MCF 10A (cell line): ENCODE data around the gene TBC1D14. TPM values are rescaled to one million over a fixed set of nuclear protein-coding genes. Genes with fewer than 3 reads are reported as not detected.

ENCODE experiments used
- BruUV-seq: library from RNA; stranded (reverse); fragments of 400-500 nt; replicated peaks from 2 replicates; lab custom pipeline; 2021; lab: Mats Ljungman, UMichigan
- CTCF ChIA-PET: fragments of 300-600 bp; sonication (Branson Sonifier 250); formaldehyde crosslinking; extraction: SDS; loops from one replicate; lab custom pipeline; 2021; ENCODE audit warnings: antibody characterized with exemption, inconsistent platforms; lab: Yijun Ruan, JAX
- POLR2A ChIA-PET: fragments of 300-600, 350-650 bp; sonication (Branson Sonifier 250); formaldehyde crosslinking; extraction: SDS; loops from one replicate; lab custom pipeline; 2020; ENCODE audit warnings: antibody characterized with exemption, inconsistent platforms; lab: Yijun Ruan, JAX
- DNase-seq: peaks from one replicate; pipeline ENCODE4 v3.0.0-alpha.2; 2018; ENCODE audit not compliant: unreplicated experiment
- H3K27ac Mint-ChIP-seq: one replicate; pipeline ENCODE4 v1.8.0; 2022; ENCODE audit warnings: mild to moderate bottlenecking, low read depth, mixed read lengths; ENCODE audit not compliant: unreplicated experiment
- H3K27me3 Mint-ChIP-seq: one replicate; pipeline ENCODE4 v1.8.0; 2022; ENCODE audit warnings: mixed read lengths; ENCODE audit not compliant: insufficient read depth, unreplicated experiment
- H3K36me3 Mint-ChIP-seq: one replicate; pipeline ENCODE4 v1.8.0; 2022; ENCODE audit warnings: mild to moderate bottlenecking, moderate library complexity, mixed read lengths; ENCODE audit not compliant: insufficient read depth, unreplicated experiment
- H3K4me1 Mint-ChIP-seq: one replicate; pipeline ENCODE4 v1.8.0; 2022; ENCODE audit warnings: mixed read lengths; ENCODE audit not compliant: insufficient read depth, unreplicated experiment
- H3K4me3 Mint-ChIP-seq: one replicate; pipeline ENCODE4 v1.8.0; 2022; ENCODE audit warnings: mild to moderate bottlenecking, moderate library complexity, mixed read lengths; ENCODE audit not compliant: unreplicated experiment
- H3K9me3 Mint-ChIP-seq: one replicate; pipeline ENCODE4 v1.8.0; 2022; ENCODE audit warnings: mixed read lengths; ENCODE audit not compliant: unreplicated experiment
- intact Hi-C: fragments of 100-400 bp; cut with micrococcal nuclease; formaldehyde crosslinking; loops from 2 replicates; pipeline ENCODE4 v1.14.1; 2022
- total RNA-seq: library from RNA; stranded (reverse); gene quantifications from 2 replicates; pipeline ENCODE4 v1.2.3, GENCODE V29; 2022
- TF ChIP-seq, protein P1 (sequence below): fragments of 200-600 bp; IDR thresholded peaks from one replicate; pipeline ENCODE4 v1.8.0; 2022; ENCODE audit warnings: antibody characterized with exemption, mild to moderate bottlenecking; ENCODE audit not compliant: unreplicated experiment

The TBC1D14 gene
- total RNA-seq, 1 experiment from 2014 or later = 55.1 TPM

DNA sequence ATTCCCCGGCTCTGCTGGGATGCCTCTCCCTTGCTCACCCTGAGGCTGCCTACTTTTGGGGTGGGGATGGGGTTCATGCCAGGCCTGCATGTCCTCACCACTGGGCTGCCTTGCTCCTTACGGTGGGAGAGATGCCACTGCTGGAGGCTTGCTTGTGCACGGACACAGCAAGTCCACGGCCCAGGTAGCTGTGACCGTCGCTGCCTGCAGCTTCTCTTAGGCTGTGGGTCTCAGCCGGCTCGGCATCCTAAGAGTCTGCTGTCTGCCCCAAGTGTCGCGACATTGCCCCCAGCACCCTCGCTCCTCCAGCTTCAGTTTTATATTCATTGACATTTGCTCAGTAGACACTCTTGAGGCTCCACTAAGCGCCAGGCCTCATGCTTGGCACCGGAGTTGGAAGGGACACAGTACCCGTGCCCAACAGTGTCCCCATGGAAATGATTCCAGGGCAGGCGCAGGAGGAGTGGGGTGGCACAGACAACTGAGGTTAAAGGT is 58.3 kb downstream of the TBC1D14 start:
- no TSS peak for BruUV-seq
- Mint-ChIP-seq H3K4me1 (peaks cover 5% of the 10 kb centered on the region), H3K36me3 (peaks cover 6% of the 10 kb centered on the region), H3K27me3 (no peaks in the 10 kb centered on the region), H3K4me3 (no peak overlapping the region), H3K27ac (no peak overlapping the region), H3K9me3 (no peaks in the 10 kb centered on the region)
- TF ChIP-seq, protein P1, sequence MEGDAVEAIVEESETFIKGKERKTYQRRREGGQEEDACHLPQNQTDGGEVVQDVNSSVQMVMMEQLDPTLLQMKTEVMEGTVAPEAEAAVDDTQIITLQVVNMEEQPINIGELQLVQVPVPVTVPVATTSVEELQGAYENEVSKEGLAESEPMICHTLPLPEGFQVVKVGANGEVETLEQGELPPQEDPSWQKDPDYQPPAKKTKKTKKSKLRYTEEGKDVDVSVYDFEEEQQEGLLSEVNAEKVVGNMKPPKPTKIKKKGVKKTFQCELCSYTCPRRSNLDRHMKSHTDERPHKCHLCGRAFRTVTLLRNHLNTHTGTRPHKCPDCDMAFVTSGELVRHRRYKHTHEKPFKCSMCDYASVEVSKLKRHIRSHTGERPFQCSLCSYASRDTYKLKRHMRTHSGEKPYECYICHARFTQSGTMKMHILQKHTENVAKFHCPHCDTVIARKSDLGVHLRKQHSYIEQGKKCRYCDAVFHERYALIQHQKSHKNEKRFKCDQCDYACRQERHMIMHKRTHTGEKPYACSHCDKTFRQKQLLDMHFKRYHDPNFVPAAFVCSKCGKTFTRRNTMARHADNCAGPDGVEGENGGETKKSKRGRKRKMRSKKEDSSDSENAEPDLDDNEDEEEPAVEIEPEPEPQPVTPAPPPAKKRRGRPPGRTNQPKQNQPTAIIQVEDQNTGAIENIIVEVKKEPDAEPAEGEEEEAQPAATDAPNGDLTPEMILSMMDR = no peak
- POLR2A ChIA-PET = interaction anchor here (1.6 kb wide), 1 partner anchor 100 kb away, joined by 5 read pairs; the partner anchor contains the start of gene GRPEL1
- intact Hi-C loops = no loop called here
- DNase-seq = no peak
- CTCF ChIA-PET = interaction anchor here (0.7 kb wide), 1 partner anchor 679 kb away, joined by 3 read pairs; no protein-coding TSS in a partner anchor

- POLR2A ChIA-PET = no interaction called here
These were observed 58.9 kb downstream of the TBC1D14 start for GRCh38 chr4:6968496-6968895.

DNA sequence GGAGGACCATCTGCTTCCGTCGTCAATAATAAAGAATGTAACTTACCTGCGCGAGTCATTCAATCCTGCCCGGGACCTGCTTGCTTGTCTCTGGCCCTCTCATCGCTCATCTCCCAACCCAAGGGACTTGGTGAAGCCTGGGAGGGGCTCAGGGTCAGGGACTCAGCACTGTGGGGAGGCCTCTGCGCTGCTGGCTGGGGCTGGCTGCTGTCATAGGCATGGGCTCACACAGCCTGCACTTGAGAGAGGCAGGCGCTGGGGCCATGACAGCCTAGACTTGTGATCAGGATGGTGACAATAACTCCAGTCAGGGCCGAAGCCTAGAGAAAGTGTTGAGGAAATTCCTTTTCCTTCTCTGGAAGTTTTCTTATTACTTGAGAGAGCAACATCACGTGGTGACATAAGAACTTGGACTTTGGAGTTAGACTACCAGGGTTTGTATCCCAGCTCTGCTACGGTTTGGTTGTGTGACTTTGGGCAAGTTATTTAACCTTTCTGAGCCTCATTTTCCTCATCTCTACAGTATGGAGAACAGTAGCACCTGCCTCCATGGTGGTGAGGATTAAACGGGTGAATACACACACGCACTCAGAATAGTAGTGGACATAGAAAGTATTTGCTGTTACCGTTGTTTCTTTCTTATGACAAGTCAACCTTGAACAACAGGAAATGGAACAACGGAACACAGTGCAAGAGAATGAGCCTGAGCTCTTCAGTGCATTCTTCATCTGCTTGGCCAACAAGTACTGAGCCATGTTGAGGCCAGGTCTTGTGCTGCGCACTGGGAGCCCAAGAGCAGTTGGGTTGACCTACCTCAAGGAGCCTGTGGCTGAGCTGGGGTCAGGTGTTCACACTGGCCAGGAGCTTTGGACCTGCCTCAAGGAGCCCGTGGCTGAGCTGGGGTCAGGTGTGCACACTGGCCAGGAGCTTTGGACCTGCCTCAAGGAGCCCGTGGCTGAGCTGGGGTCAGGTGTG is 60.5 kb downstream of the TBC1D14 start:
- CTCF ChIA-PET = interaction anchor here (0.6 to 0.7 kb wide), 2 partner anchors 24 to 63 kb away, joined by 3 read pairs; no protein-coding TSS in a partner anchor

More at GRCh38 chr4:6968496-6968895, 58.9 kb downstream of the TBC1D14 start:
- CTCF ChIA-PET = interaction anchor here (0.7 kb wide), 1 partner anchor 679 kb away, joined by 3 read pairs; no protein-coding TSS in a partner anchor
- H3K4me3 Mint-ChIP-seq = no peak overlapping the region
- no peaks in the 10 kb centered on the region for H3K27me3 Mint-ChIP-seq
- BruUV-seq = no TSS peak
- H3K4me1 Mint-ChIP-seq = peaks cover 5% of the 10 kb centered on the region
- DNase-seq = no peak
- TF ChIP-seq, protein P1 = no peak
- no peak overlapping the region for H3K27ac Mint-ChIP-seq
- no peaks in the 10 kb centered on the region for H3K9me3 Mint-ChIP-seq
- peaks cover 6% of the 10 kb centered on the region for H3K36me3 Mint-ChIP-seq
- intact Hi-C loops = no loop called here

More for the DNA sequence above, 60.5 kb downstream of the TBC1D14 start:
- no peaks in the 10 kb centered on the region for H3K9me3 Mint-ChIP-seq
- no peaks in the 10 kb centered on the region for H3K4me1 Mint-ChIP-seq
- POLR2A ChIA-PET = interaction anchor here (1.1 kb wide), 1 partner anchor 17 kb away, joined by 3 read pairs; no protein-coding TSS in a partner anchor
- H3K27ac Mint-ChIP-seq = no peak overlapping the region
- no peaks in the 10 kb centered on the region for H3K27me3 Mint-ChIP-seq
- BruUV-seq = no TSS peak
- no peak for DNase-seq
- peaks cover 6% of the 10 kb centered on the region for H3K36me3 Mint-ChIP-seq
- TF ChIP-seq, protein P1 = no peak
- intact Hi-C loops = loop anchor here (5.0 kb wide), 1 partner anchor 72 kb away; the partner anchor contains the start of gene TADA2B
- H3K4me3 Mint-ChIP-seq = no peak overlapping the region
